ENCODE data around the gene BABAM2. TPM values are rescaled to one million over a fixed set of nuclear protein-coding genes. Genes with fewer than 3 reads are reported as not detected.

BABAM2 gene
- total RNA-seq, 1 experiment from 2014 or later: 27.1 TPM

GRCh38 chr2:28054916-28055315 is 164.4 kb downstream of the BABAM2 start:
- WGBS (ENCODE audit: extremely low coverage, insufficient read length, low lambda C conversion rate): no CpG with 5 or more reads among the region's 1 CpG
- no peak for TF ChIP-seq CTCF (conservative IDR thresholded peaks at IDR 0.05)
- Histone ChIP-seq H3K23ac (ENCODE audit: insufficient read length, low read depth, low read length) (no peak overlapping the region), H3K56ac (ENCODE audit: insufficient read length, low read depth, low read length) (no peak overlapping the region), H4K91ac (ENCODE audit: insufficient read length, low read depth, low read length) (no peak overlapping the region), H3K79me2 (ENCODE audit: insufficient read depth, low read length) (no peaks in the 10 kb centered on the region), H3K18ac (ENCODE audit: insufficient read length, low read depth, low read length) (no peak overlapping the region), H3K14ac (ENCODE audit: insufficient read depth, low read length) (no peak overlapping the region), H2BK12ac (ENCODE audit: insufficient read length, low read depth, low read length) (no peak overlapping the region), H3K27me3 (ENCODE audit: insufficient read depth, low read length) (no peaks in the 10 kb centered on the region), H2BK15ac (ENCODE audit: low read depth, low read length) (no peak overlapping the region), H3K23me2 (ENCODE audit: insufficient read length, low read depth, low read length, poor library complexity, severe bottlenecking) (no peaks in the 10 kb centered on the region), H3K9me3 (ENCODE audit: control insufficient read depth, low read depth, low read length) (no peaks in the 10 kb centered on the region), H3K27ac (ENCODE audit: insufficient read length, low read depth, low read length) (no peak overlapping the region), H4K5ac (ENCODE audit: insufficient read length, low read depth, low read length) (no peak overlapping the region), H3T11ph (ENCODE audit: low read length) (no peak overlapping the region), H4K20me1 (ENCODE audit: control insufficient read depth, insufficient read depth, insufficient read length) (no peaks in the 10 kb centered on the region), H3K4me2 (ENCODE audit: insufficient read depth, insufficient read length, low read length) (no peak overlapping the region), H2BK120ac (ENCODE audit: low read depth, low read length, poor library complexity, severe bottlenecking) (no peak overlapping the region), H2AK5ac (ENCODE audit: insufficient read length, low read length) (no peak overlapping the region), H3K79me1 (ENCODE audit: insufficient read depth, low read depth, low read length, poor library complexity, severe bottlenecking) (no peaks in the 10 kb centered on the region), H3K4ac (ENCODE audit: low read depth, low read length) (no peak overlapping the region), H4K8ac (replicated peaks; ENCODE audit: insufficient read length, low read depth, low read length) (no peak overlapping the region), H2BK5ac (ENCODE audit: insufficient read length, low read length) (no peak overlapping the region), H3K9ac (ENCODE audit: extremely low read depth, insufficient read length, low read length) (no peak overlapping the region), H2AFZ (ENCODE audit: low read length) (no peak overlapping the region), H3K4me1 (ENCODE audit: insufficient read depth, low read length) (no peaks in the 10 kb centered on the region), H2BK20ac (ENCODE audit: low read depth, low read length, poor library complexity, severe bottlenecking) (no peak overlapping the region)
- Mint-ChIP-seq H3K27me3 (ENCODE audit: low read depth) (no peaks in the 10 kb centered on the region), H3K4me3 (no peak overlapping the region), H3K4me1 (peaks cover 0 to 8% of the 10 kb centered on the region in 2 experiments; a peak in 3 of 4 replicates), H3K36me3 (ENCODE audit: insufficient read depth in 1 of 3, low read depth in 3 of 3) (no peaks in the 10 kb centered on the region), H3K9me3 (no peaks in the 10 kb centered on the region), H3K27ac (no peak overlapping the region)
- no peak for DNase-seq

Measured in H9 (cell line).